WERI-Rb-1 (cell line): ENCODE results near the gene MTM1.

Experiments
- DNase-seq: peaks from one replicate; pipeline ENCODE4 v3.0.0-alpha.2; 2020
- H3K27ac ChIP-seq: fragments of 250-450 bp; sonication (Bioruptor Pico); 2 replicates; pipeline ENCODE4 v1.5.1; 2020; ENCODE audit warnings: mild to moderate bottlenecking, moderate library complexity
- H3K27me3 ChIP-seq: fragments of 250-450 bp; sonication (Bioruptor Pico); 2 replicates; pipeline ENCODE4 v1.5.1; 2021; ENCODE audit warnings: mild to moderate bottlenecking, low read depth, moderate library complexity; ENCODE audit not compliant: insufficient read depth, severe bottlenecking
- H3K36me3 ChIP-seq: fragments of 250-450 bp; sonication (Bioruptor Pico); 2 replicates; pipeline ENCODE4 v1.5.1; 2020; ENCODE audit warnings: mild to moderate bottlenecking, moderate library complexity
- H3K4me3 ChIP-seq: 2 replicates; pipeline ENCODE4 v1.5.1; 2011; ENCODE audit warnings: low read depth, mild to moderate bottlenecking, control low read depth, low read length
- H3K9me3 ChIP-seq: fragments of 250-450 bp; sonication (Bioruptor Pico); 2 replicates; pipeline ENCODE4 v1.5.1; 2021; ENCODE audit warnings: mild to moderate bottlenecking, moderate library complexity; ENCODE audit not compliant: severe bottlenecking
- CTCF ChIP-seq: IDR thresholded peaks from 2 replicates; pipeline ENCODE4 v1.5.1; 2011; ENCODE audit warnings: low read depth, mild to moderate bottlenecking, control low read depth, inconsistent platforms, low read length

The MTM1 gene

GRCh38 chrX:150581093-150581775 lies 12.8 kb downstream of the MTM1 start:
- peaks cover 4% of the 10 kb centered on the region for H3K27me3 ChIP-seq
- DNase-seq, result no peak
- no peaks in the 10 kb centered on the region for H3K9me3 ChIP-seq
- H3K4me3 ChIP-seq, result no peak overlapping the region
- no peak overlapping the region for H3K27ac ChIP-seq
- no peaks in the 10 kb centered on the region for H3K36me3 ChIP-seq
- no peak for TF ChIP-seq CTCF

DNA sequence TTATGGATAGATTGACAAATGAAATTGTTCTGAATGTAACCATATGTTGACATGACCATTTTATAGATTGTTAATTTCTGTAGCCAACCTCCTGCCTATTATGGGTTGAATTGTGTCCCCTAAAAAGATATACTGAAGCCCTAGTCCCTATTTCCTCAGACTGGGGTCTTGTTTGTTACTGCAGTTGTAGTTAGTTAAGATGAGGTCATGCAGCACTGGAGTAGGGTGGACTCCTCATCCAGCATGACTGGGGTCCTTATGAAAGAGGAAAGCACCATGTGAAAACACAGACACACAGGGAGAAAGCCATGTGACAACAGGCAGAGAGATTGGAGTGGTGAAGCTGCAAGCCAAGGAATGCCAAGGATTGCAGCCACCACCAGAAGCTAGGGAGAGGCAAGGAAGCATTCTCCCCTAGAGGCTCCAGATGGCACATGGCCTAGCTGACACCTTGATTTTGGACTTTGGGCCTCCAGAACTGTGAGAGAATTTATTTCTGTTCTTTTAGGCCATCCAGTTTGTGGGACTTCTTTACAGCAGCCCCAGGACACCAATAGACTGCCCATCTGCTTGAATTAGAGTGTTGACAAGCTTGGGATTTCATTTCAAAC lies 14.0 kb downstream of the MTM1 start:
- H3K9me3 ChIP-seq, result no peaks in the 10 kb centered on the region
- no peaks in the 10 kb centered on the region for H3K36me3 ChIP-seq
- H3K4me3 ChIP-seq, result no peak overlapping the region
- DNase-seq, result no peak
- peaks cover 4% of the 10 kb centered on the region for H3K27me3 ChIP-seq
- H3K27ac ChIP-seq, result no peak overlapping the region
- peak; percentile 18; the same call in 1 of the 2 replicates for TF ChIP-seq CTCF

GRCh38 chrX:150587585-150588503 lies 19.4 kb downstream of the MTM1 start:
- Histone ChIP-seq H3K4me3 (no peak overlapping the region), H3K27me3 (peaks cover 4% of the 10 kb centered on the region), H3K27ac (no peak overlapping the region), H3K9me3 (no peaks in the 10 kb centered on the region), H3K36me3 (no peaks in the 10 kb centered on the region)
- peak; percentile 49 for DNase-seq
- peak; percentile 60 for TF ChIP-seq CTCF

- no peak for DNase-seq
- Histone ChIP-seq H3K27me3 (peaks cover 1% of the 10 kb centered on the region), H3K36me3 (no peaks in the 10 kb centered on the region; the same call in 1 of the 2 replicates), H3K27ac (no peak overlapping the region), H3K4me3 (no peak overlapping the region), H3K9me3 (no peaks in the 10 kb centered on the region)
- TF ChIP-seq CTCF, result no peak
Measured at GRCh38 chrX:150594584-150594983, 26.2 kb downstream of the MTM1 start.

- 0 out of 2 replicates have a peak, but pooled peaks have one; percentile 12 for TF ChIP-seq CTCF
- Histone ChIP-seq H3K36me3 (no peaks in the 10 kb centered on the region; the same call in 1 of the 2 replicates), H3K4me3 (no peak overlapping the region)
Measured at GRCh38 chrX:150599226-150599625, 30.8 kb downstream of the MTM1 start.

More at GRCh38 chrX:150599226-150599625, 30.8 kb downstream of the MTM1 start:
- no peak for DNase-seq
- Histone ChIP-seq H3K9me3 (no peaks in the 10 kb centered on the region), H3K27ac (no peak overlapping the region), H3K27me3 (peaks cover 2% of the 10 kb centered on the region)
